ENCODE measurements around the gene TMEM151B.

DNA sequence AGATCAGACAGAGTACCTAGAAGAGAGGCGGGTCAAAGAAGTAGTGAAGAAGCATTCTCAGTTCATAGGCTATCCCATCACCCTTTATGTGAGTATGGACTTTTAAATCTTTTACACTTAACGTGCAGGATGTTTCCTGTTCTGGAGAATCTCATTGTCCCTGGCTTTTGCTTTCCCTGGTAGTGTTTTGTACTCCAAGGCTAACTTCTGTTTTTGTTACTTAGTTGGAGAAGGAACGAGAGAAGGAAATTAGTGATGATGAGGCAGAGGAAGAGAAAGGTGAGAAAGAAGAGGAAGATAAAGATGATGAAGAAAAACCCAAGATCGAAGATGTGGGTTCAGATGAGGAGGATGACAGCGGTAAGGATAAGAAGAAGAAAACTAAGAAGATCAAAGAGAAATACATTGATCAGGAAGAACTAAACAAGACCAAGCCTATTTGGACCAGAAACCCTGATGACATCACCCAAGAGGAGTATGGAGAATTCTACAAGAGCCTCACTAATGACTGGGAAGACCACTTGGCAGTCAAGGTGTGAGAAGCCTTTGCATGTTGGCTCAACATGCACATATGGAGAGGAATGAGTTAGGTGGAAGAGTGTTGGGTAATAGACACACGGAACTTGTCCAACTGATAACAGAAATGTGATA lies 20.1 kb upstream of the TMEM151B start:
- TF ChIP-seq, protein P1, sequence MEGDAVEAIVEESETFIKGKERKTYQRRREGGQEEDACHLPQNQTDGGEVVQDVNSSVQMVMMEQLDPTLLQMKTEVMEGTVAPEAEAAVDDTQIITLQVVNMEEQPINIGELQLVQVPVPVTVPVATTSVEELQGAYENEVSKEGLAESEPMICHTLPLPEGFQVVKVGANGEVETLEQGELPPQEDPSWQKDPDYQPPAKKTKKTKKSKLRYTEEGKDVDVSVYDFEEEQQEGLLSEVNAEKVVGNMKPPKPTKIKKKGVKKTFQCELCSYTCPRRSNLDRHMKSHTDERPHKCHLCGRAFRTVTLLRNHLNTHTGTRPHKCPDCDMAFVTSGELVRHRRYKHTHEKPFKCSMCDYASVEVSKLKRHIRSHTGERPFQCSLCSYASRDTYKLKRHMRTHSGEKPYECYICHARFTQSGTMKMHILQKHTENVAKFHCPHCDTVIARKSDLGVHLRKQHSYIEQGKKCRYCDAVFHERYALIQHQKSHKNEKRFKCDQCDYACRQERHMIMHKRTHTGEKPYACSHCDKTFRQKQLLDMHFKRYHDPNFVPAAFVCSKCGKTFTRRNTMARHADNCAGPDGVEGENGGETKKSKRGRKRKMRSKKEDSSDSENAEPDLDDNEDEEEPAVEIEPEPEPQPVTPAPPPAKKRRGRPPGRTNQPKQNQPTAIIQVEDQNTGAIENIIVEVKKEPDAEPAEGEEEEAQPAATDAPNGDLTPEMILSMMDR (IDR thresholded peaks at IDR 0.05) = no peak
- no peak for TF ChIP-seq POLR2A (IDR thresholded peaks at IDR 0.05)
